ENCODE data around the gene KCNN3.
"Not testable (repeated sequence)": the region's sequence is repeated elsewhere in the genome, so short reads cannot be mapped to it uniquely, and the experiment has no call there.

The KCNN3 gene

DNA sequence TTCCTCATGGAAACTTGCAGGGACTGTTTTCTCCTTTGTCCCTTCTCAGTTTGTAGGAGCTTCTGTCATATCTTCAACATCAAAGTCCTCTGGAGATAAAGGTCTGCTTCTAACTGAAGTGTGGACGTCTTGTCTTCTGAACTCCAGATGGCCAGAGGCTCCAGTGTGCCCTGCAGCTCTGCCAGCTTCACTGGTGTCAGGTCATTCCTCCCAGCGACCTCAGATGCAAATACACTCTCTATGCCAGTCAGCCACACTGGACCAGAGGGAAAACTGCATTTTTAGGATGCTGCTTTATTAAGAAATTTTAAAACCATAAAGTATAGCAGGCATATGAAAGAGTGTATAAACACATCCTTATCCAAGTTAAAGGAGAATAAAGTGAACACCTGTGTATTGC lies 183.6 kb downstream of the KCNN3 start:
- H3K27me3 ChIP-seq (ENCODE audit: control insufficient read depth, insufficient read depth, low read length, poor library complexity, severe bottlenecking): no peaks in the 10 kb centered on the region
- no peak overlapping the region for H3K4me3 ChIP-seq (ENCODE audit: insufficient read depth, low read depth, low read length)
- H3K27ac ChIP-seq (ENCODE audit: insufficient read depth, low read depth, low read length, poor library complexity, severe bottlenecking): no peak overlapping the region
- no peaks in the 10 kb centered on the region for H3K4me1 ChIP-seq (ENCODE audit: control insufficient read depth, insufficient read depth, low read length)
- no peaks in the 10 kb centered on the region for H3K9me3 ChIP-seq (ENCODE audit: control insufficient read depth, low read length)
- WGBS, 2 experiments: 74 to 75% methylated on average over 2 of the region's 2 CpGs
- no peaks in the 10 kb centered on the region for H3K36me3 ChIP-seq (ENCODE audit: control insufficient read depth, insufficient read depth, low read length)

DNA sequence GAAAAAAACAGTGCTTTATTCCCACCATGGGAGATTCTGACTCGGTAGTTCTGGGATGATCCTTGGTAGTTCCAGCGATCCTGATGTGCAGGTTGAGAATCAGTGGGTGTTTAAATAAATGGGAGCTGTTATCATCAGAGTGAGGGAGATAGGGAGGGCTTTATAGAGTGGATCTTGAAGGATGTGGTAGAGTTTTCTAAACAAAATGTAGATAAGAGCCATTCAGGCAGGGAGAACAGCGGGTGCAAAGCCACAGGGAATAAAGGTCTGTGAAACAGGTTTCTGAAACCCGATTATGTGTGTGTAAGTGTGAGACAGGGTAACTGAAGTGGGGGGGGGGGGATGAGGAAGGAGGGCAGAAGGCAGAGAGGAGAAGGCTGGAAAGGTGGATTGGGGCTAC lies 186.3 kb downstream of the KCNN3 start:
- Histone ChIP-seq H3K9me3 (ENCODE audit: control insufficient read depth, low read length) (no peaks in the 10 kb centered on the region), H3K4me3 (ENCODE audit: insufficient read depth, low read depth, low read length) (no peak overlapping the region), H3K4me1 (ENCODE audit: control insufficient read depth, insufficient read depth, low read length) (no peaks in the 10 kb centered on the region), H3K36me3 (ENCODE audit: control insufficient read depth, insufficient read depth, low read length) (no peaks in the 10 kb centered on the region), H3K27me3 (ENCODE audit: control insufficient read depth, insufficient read depth, low read length, poor library complexity, severe bottlenecking) (no peaks in the 10 kb centered on the region), H3K27ac (ENCODE audit: insufficient read depth, low read depth, low read length, poor library complexity, severe bottlenecking) (no peak overlapping the region)
- WGBS, 2 experiments: 93% methylated on average over 3 of the region's 4 CpGs

DNA sequence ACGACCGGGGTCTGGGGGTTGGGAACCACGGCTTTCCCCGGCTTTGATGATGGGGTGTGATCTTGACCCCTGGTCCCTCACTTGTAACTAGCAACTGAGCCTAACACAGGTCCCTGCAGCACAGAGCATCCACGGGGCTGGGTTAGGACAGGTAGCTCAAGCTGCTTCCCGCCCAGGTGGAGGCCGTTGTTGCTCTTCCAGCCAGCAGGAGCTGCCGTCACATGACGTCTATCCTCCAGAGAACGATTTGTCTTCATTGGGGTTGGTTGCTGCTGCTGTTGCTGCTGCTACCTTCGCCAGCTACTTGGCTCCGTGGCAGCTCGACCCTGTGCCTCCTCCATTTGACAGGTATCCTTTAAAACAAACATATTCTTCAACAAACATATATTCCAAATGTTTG lies 187.8 kb downstream of the KCNN3 start:
- H3K4me1 ChIP-seq (ENCODE audit: control insufficient read depth, insufficient read depth, low read length): no peaks in the 10 kb centered on the region
- H3K9me3 ChIP-seq (ENCODE audit: control insufficient read depth, low read length): no peaks in the 10 kb centered on the region
- no peaks in the 10 kb centered on the region for H3K36me3 ChIP-seq (ENCODE audit: control insufficient read depth, insufficient read depth, low read length)
- H3K27ac ChIP-seq (ENCODE audit: insufficient read depth, low read depth, low read length, poor library complexity, severe bottlenecking): no peak overlapping the region
- no peaks in the 10 kb centered on the region for H3K27me3 ChIP-seq (ENCODE audit: control insufficient read depth, insufficient read depth, low read length, poor library complexity, severe bottlenecking)
- no peak overlapping the region for H3K4me3 ChIP-seq (ENCODE audit: insufficient read depth, low read depth, low read length)
- WGBS, 2 experiments: 75 to 77% methylated on average over 13 of the region's 13 CpGs

- 95 to 97% methylated on average over 27 of the region's 27 CpGs for WGBS, 2 experiments
- not testable (repeated sequence) for H3K36me3 ChIP-seq (ENCODE audit: control insufficient read depth, insufficient read depth, low read length); H3K27me3 ChIP-seq (ENCODE audit: control insufficient read depth, insufficient read depth, low read length, poor library complexity, severe bottlenecking); H3K4me3 ChIP-seq (ENCODE audit: insufficient read depth, low read depth, low read length); H3K4me1 ChIP-seq (ENCODE audit: control insufficient read depth, insufficient read depth, low read length); H3K27ac ChIP-seq (ENCODE audit: insufficient read depth, low read depth, low read length, poor library complexity, severe bottlenecking); H3K9me3 ChIP-seq (ENCODE audit: control insufficient read depth, low read length)
These were observed 192.2 kb downstream of the KCNN3 start for GRCh38 chr1:154677844-154678243.

DNA sequence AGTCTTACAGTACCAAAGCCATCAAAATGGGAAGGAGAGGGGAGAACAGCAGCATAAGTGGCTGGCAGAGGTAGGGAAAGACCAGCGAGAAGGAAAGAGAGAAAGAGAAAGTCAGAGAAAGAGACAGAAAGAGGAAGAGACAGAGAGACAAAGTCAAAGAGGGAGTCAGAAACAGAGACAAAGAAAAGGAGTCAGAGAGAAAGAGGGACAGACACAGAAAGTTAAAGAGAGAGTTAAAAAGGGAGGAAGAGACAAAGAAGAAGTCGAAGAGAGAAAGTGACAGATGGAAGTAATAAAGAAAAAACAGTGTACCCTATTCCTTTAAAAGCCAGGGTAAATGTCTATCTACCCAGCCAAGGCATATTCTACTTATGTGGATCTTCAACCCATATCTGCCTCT lies 193.2 kb downstream of the KCNN3 start:
- not testable (repeated sequence) for H3K4me1 ChIP-seq (ENCODE audit: control insufficient read depth, insufficient read depth, low read length); H3K36me3 ChIP-seq (ENCODE audit: control insufficient read depth, insufficient read depth, low read length); H3K27ac ChIP-seq (ENCODE audit: insufficient read depth, low read depth, low read length, poor library complexity, severe bottlenecking); H3K27me3 ChIP-seq (ENCODE audit: control insufficient read depth, insufficient read depth, low read length, poor library complexity, severe bottlenecking); H3K9me3 ChIP-seq (ENCODE audit: control insufficient read depth, low read length); H3K4me3 ChIP-seq (ENCODE audit: insufficient read depth, low read depth, low read length)
- WGBS, 2 experiments: 91% methylated on average over 2 of the region's 2 CpGs

DNA sequence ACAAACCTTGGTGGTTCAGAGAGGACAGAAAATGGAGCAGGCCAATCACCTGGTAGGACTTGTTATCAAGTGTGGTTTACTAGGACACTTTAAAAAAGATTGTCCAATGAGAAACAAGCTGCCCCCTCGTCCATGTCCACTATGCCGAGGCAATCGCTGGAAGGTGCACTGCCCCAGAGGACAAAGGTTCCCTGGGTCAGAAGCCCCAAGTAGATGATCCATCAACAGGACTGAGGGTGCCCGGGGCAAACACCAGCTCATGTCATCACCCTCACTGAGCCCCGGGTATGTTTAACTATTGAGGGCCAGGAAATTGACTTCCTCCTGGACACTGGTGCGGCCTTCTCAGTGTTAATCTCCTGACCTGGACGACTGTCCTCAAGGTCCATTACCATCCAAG lies 195.6 kb downstream of the KCNN3 start:
- not testable (repeated sequence) for H3K27me3 ChIP-seq (ENCODE audit: control insufficient read depth, insufficient read depth, low read length, poor library complexity, severe bottlenecking); H3K4me3 ChIP-seq (ENCODE audit: insufficient read depth, low read depth, low read length); H3K27ac ChIP-seq (ENCODE audit: insufficient read depth, low read depth, low read length, poor library complexity, severe bottlenecking); H3K4me1 ChIP-seq (ENCODE audit: control insufficient read depth, insufficient read depth, low read length); H3K36me3 ChIP-seq (ENCODE audit: control insufficient read depth, insufficient read depth, low read length); H3K9me3 ChIP-seq (ENCODE audit: control insufficient read depth, low read length)
- 91 to 94% methylated on average over 7 of the region's 7 CpGs for WGBS, 2 experiments

GRCh38 chr1:154672245-154672644 lies 197.8 kb downstream of the KCNN3 start:
- WGBS, 2 experiments: 88 to 90% methylated on average over 8 of the region's 8 CpGs
- H3K27me3 ChIP-seq (ENCODE audit: control insufficient read depth, insufficient read depth, low read length, poor library complexity, severe bottlenecking); H3K4me3 ChIP-seq (ENCODE audit: insufficient read depth, low read depth, low read length); H3K9me3 ChIP-seq (ENCODE audit: control insufficient read depth, low read length); H3K36me3 ChIP-seq (ENCODE audit: control insufficient read depth, insufficient read depth, low read length); H3K27ac ChIP-seq (ENCODE audit: insufficient read depth, low read depth, low read length, poor library complexity, severe bottlenecking); H3K4me1 ChIP-seq (ENCODE audit: control insufficient read depth, insufficient read depth, low read length): not testable (repeated sequence)

DNA sequence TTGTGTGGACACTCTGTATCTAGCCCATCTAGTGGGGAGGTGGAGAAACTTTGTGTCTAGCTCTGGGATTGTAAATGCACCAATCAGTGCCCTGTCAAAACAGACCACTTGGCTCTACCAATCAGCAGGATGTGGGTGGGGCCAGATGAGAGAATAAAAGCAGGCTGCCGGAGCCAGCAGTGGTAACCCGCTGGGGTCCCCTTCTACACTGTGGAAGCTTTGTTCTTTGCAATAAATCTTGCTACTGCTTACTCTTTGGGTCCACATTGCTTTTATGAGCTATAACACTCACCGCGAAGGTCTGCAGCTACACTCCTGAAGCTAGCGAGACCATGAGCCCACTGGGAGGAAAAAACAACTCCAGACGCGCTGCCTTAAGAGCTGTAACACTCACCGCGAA lies 198.7 kb downstream of the KCNN3 start:
- not testable (repeated sequence) for H3K27me3 ChIP-seq (ENCODE audit: control insufficient read depth, insufficient read depth, low read length, poor library complexity, severe bottlenecking); H3K4me3 ChIP-seq (ENCODE audit: insufficient read depth, low read depth, low read length); H3K4me1 ChIP-seq (ENCODE audit: control insufficient read depth, insufficient read depth, low read length); H3K27ac ChIP-seq (ENCODE audit: insufficient read depth, low read depth, low read length, poor library complexity, severe bottlenecking); H3K36me3 ChIP-seq (ENCODE audit: control insufficient read depth, insufficient read depth, low read length); H3K9me3 ChIP-seq (ENCODE audit: control insufficient read depth, low read length)
- WGBS, 2 experiments: 90 to 94% methylated on average over 9 of the region's 9 CpGs

DNA sequence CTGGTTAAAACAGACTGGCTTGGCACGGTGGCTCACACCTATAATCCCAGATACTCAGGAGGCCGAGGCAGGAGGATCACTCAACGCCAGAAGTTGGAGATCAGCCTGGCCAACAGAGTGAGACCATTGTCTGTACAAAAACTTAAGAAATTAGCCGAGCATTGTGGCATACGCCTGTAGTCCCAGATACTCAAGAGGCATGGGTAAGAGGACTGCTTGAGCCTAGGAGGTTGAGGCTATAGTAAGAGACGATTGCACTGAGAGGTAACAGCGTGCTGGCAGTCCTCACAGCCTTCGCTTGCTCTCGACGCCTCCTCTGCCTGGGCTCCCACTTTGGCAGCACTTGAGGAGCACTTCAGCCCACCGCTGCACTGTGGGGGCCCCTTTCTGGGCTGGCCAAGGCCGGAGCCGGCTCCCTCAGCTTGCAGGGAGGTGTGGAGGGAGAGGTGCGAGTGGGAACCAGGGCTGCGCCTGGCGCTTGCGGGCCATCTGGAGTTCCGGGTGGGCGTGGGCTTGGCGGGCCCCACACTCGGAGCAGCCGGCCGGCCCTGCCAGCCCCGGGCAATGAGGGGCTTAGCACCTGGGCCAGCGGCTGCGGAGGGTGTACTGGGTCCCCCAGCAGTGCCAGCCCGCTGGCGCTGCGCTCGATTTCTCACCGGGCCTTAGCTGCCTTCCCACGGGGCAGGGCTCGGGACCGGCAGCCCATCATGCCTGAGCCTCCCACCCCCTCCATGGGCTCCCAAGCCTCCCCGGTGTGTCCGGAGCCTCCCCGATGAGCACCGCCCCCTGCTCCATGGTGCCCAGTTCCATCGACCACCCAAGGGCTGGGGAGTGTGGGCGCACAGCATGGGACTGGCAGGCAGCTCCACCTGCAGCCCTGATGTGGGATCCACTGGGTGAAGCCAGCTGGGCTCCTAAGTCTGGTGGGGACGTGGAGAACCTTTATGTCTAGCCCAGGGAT lies 199.5 kb downstream of the KCNN3 start:
- H3K4me3 ChIP-seq (ENCODE audit: insufficient read depth, low read depth, low read length); H3K27me3 ChIP-seq (ENCODE audit: control insufficient read depth, insufficient read depth, low read length, poor library complexity, severe bottlenecking); H3K27ac ChIP-seq (ENCODE audit: insufficient read depth, low read depth, low read length, poor library complexity, severe bottlenecking); H3K9me3 ChIP-seq (ENCODE audit: control insufficient read depth, low read length); H3K36me3 ChIP-seq (ENCODE audit: control insufficient read depth, insufficient read depth, low read length); H3K4me1 ChIP-seq (ENCODE audit: control insufficient read depth, insufficient read depth, low read length): not testable (repeated sequence)
- 90 to 91% methylated on average over 41 of the region's 41 CpGs for WGBS, 2 experiments

DNA sequence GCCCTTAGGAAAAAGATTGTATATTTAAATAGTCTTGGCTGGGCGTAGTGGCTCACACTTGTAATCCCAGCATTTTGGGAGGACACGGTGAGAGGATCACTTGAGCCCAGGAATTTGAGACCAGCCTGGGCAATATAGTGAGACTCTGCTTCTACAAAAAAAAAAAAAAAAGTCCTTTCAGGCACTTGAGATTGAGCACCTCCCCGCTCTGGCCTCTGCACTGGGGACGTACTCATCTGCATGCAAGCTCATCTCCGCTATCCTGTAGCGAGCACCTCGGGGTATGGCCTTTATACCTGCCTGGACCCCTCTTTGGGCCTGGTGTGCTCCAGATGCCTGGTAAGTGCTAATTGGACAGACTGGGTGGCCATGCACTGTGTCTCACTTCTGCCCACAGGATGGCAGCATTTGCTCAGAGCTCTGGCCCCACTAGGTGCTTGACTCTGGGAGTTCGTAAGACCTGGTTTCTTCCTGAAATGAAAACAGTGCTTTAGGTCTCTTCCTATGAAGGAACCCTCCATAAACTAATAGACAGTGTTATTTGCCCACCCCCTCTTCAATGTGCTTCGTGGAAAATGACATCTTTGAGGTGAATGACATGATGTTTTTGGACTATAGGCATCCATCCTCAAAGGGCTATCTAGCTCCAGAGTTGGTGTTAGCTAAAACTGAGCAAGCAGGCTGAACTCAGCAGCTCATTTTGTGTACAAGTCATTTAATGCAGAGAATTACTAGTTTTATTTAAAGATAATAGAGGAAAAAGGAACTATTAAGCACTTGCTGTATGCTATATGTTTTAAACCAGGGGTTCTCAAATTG lies 200.4 kb downstream of the KCNN3 start:
- WGBS, 2 experiments: 55 to 57% methylated on average over 9 of the region's 9 CpGs
- H3K27ac ChIP-seq (ENCODE audit: insufficient read depth, low read depth, low read length, poor library complexity, severe bottlenecking): no peak overlapping the region
- H3K4me3 ChIP-seq (ENCODE audit: insufficient read depth, low read depth, low read length): no peak overlapping the region
- no peaks in the 10 kb centered on the region for H3K36me3 ChIP-seq (ENCODE audit: control insufficient read depth, insufficient read depth, low read length)
- no peaks in the 10 kb centered on the region for H3K4me1 ChIP-seq (ENCODE audit: control insufficient read depth, insufficient read depth, low read length)
- no peaks in the 10 kb centered on the region for H3K9me3 ChIP-seq (ENCODE audit: control insufficient read depth, low read length)
- no peaks in the 10 kb centered on the region for H3K27me3 ChIP-seq (ENCODE audit: control insufficient read depth, insufficient read depth, low read length, poor library complexity, severe bottlenecking)
